HK-2 (cell line): Measurements from ENCODE around the gene CPT1B.
"Not testable (repeated sequence)": the region's sequence is repeated elsewhere in the genome, so short reads cannot be mapped to it uniquely, and the experiment has no call there.

ENCODE experiments used
- DNase-seq: peaks from one replicate; pipeline ENCODE4 v3.0.0-alpha.2; 2018; ENCODE audit not compliant: unreplicated experiment

The CPT1B gene

DNA sequence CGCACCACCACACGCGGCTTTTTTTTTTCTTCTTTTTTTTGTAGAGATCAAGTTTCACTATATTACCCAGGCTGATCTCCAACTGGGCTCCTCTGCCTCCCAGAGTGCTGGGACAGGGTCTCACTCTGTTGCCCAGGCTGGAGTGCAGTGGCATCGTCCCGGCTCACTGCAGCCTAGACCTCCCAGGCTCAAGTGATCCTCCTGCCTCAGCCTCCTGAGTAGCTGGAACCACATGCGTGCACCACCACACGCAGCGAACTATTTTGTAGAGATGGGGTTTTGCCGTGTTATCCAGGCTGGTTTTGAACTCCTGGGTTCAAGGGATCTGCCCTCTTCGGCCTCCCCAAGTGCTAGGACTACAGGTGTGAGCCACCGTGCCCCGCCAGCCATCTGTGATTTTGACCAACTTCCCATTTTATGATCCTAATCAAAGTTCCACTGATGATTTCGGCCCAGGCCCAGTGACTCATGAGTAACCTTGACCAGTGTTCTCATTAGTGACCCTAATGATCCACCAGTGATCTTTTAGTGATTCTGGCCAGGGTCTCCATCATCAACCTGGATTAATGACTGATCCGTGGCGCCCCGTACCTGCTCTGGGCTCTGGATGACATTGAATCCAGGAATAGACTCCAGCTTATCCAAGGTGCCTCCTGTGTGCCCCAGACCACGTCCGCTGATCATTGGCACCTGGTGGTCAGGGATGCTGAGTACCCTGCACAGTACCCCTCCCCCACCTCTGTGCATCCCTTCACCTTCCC, 50.1 kb downstream of the CPT1B start:
- no peak for DNase-seq

- DNase-seq: peak; percentile 55
Observed at GRCh38 chr22:50526834-50527801, 51.1 kb downstream of the CPT1B start.

- DNase-seq: peak; percentile 77
Observed at GRCh38 chr22:50526108-50526833, 52.0 kb downstream of the CPT1B start.

- no peak for DNase-seq
Observed at GRCh38 chr22:50525858-50526107, 52.4 kb downstream of the CPT1B start.

DNA sequence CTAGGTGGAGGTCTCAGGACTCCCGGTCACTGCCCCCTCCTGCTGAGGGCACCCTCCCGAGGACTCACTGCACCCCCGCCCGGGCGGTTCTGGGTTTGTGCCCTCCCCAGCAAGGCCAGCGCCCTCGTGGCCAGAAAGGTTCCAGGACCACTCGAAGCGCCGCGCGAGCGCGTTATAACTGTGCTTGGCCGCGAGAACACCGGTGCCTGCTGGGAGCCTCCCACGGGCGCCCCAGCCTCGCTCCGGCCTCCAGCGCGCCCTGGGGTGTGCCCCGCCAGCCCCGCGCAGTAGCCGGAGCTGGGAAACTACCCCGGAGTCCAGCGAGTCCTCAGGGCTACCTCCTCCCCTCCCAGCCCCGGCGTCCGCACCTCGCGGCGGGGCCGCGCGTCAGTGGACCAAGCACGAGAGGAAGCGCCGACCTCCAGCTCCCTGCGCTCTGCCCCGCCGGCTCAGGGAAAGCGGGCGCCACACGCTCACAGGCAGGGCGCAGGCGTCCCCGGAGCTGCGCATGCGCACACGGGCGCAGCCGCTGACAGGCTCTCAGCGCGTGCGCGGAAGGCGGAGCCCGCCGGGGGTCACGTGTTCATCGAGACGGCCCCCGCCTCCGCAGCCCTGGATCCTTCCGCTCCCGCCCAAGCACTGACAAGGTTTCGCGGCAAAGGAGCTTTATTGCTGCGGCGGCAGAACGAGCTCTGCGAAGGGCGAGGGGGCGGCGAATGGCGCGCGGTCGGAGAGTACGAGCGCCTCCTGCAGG, 52.9 kb downstream of the CPT1B start, which contains the start of gene SCO2:
Gene SCO2 (minus strand): TSS at position 495 of the 754 bp plus-strand sequence. CDS start 1,187 bp downstream, outside the sequence.
- peak; percentile 97 for DNase-seq

DNA sequence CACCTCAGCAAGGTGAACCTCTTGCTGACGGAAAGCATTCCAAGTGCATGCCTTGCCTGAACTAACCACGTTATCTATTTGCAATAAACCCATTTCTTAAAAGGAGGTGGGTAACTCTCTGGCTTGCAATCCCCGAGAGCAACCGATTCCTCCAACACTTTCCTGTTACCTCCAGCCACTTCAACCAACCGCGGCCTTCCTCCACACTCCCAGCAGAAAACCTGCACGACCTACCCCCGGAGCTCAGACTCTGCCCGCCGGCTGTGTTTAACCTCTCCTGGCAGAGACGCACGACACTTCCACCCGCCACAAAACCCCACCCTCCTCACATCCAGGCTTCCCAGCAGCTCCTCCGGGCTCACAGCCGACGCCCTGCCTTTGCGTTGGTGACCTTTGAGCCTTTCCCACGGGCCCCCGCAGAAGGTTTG, 53.5 kb downstream of the CPT1B start:
- DNase-seq: no peak

DNA sequence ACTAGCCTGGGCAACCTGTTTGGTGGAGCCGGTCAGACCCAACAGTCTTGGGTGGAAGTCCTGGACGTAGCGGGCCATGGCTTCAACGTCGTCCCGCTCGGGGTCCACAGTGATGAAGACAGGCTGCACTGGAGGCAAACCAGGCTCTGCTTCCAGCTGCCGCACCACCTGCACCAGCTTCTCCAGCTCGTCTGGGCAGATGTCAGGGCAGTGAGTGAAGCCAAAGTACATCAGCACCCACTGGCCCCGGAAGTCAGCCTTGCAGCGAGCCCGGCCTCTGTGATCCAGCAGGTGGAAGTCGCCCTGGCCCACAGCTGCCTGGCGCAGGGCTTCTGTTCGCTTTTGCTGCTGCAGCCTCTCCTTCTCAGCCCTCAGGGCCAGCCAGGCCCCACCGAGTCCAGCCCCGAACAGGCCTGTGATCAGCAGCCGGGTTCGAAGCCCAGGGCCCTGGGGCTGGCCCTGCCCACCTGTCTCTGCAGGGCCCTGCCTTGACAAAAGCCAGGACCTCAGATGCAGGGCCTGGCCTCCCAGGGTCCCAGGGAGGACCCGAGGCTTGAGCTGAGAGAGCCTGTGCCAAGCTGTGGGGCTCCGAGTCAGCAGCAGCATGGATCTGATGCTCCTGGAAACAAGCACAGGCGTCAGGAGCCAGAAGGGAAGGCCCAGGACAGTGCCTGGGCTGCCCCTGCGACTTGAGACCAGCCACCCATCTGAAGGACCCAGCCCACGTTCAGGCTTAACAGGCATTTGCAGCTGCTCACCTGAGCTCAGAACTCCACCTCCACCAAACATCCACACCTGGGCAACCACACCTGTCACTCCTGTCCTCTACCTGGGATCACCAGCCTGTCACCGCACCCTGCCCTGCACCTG, 54.2 kb downstream of the CPT1B start:
- DNase-seq: no peak

- DNase-seq: no peak
Observed at GRCh38 chr22:50523458-50523805, 54.8 kb downstream of the CPT1B start.

- DNase-seq: no peak
Observed at GRCh38 chr22:50522806-50523438, 55.3 kb downstream of the CPT1B start.

- no peak for DNase-seq
Observed at GRCh38 chr22:50522208-50522805, 55.9 kb downstream of the CPT1B start.

DNA sequence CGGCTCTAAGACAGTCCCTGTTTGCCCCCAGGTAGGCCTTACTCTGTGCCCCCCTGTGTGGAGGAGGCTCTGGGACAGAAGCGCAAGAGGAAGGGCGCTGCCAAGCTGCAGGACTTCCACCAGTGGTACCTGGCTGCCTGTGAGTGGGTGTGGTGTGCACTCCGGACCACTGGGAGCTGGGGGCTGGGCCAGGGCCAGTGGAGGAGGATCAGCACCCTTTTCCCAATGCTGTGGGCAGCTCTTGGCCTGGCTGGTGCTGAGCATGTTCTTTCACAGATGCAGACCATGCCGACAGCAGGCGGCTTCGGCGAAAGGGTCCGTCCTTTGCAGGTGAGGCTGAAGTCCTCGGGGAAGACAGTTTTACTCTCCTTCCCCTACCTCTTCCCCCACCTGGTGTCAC, 56.5 kb downstream of the CPT1B start:
- no peak for DNase-seq

GRCh38 chr22:50520826-50521453, 57.3 kb downstream of the CPT1B start:
- no peak for DNase-seq

DNA sequence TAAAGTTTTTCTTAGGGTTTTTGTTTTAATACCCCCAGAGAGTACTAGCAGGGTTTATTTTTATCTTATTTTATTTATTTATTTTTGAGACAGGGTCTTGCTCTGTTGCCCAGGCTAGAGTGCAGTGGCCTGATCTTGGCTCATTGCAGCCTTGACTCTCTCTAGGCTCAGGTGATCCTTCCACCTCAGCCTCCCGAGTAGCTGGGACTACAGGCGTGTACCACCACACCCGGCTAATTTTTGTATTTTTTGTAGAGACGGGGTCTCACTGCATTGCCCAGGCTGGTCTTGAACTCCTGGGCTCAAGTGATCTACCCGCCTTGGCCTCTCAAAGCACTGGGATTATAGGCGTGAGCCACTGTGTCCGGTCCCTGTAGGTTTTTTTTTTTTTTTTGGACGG, 58.0 kb downstream of the CPT1B start:
- DNase-seq: not testable (repeated sequence)

- no peak for DNase-seq
Observed at GRCh38 chr22:50519151-50519550, 59.1 kb downstream of the CPT1B start.
